PC-9 (cell line): ENCODE measurements around the gene HLA-B. TPM values are rescaled to one million over a fixed set of nuclear protein-coding genes. Genes with fewer than 3 reads are reported as not detected.

Experiments used
- BruUV-seq: library from RNA; stranded (reverse); fragments of 400-500 nt; replicated peaks from 2 replicates; lab custom pipeline; 2021; lab: Mats Ljungman, UMichigan
- CTCF ChIA-PET: fragments of 300-600 bp; sonication (Branson Sonifier 250); formaldehyde crosslinking; loops from one replicate; lab custom pipeline; 2022; ENCODE audit warnings: antibody characterized with exemption; lab: Charles Lee
- POLR2A ChIA-PET: fragments of 300-600 bp; sonication (Branson Sonifier 250); formaldehyde crosslinking; loops from one replicate; lab custom pipeline; 2022; ENCODE audit warnings: antibody characterized with exemption; ENCODE audit not compliant: unreplicated experiment; lab: Charles Lee
- DNase-seq, 2 experiments: peaks; one replicate each; pipeline versions ENCODE4 v3.0.0 to v3.0.0-alpha.2; 2015 to 2022; ENCODE audit warnings: mixed read lengths in 1 of 2
- H2AFZ ChIP-seq: fragments of 200-600 bp; sonication (generic); 2 replicates; pipeline ENCODE4 v1.8.1; 2017; ENCODE audit warnings: antibody characterized with exemption
- H3F3A ChIP-seq: fragments of 200-600 bp; sonication (generic); 2 replicates; pipeline ENCODE4 v1.8.1; 2017; ENCODE audit warnings: antibody characterized with exemption, mild to moderate bottlenecking, low read depth; ENCODE audit not compliant: insufficient read depth
- H3K27ac ChIP-seq: fragments of 200-600 bp; sonication (generic); 2 replicates; pipeline ENCODE4 v1.6.1; 2016; ENCODE audit warnings: mixed run types
- H3K27me3 ChIP-seq: fragments of 200-600 bp; sonication (generic); 2 replicates; pipeline ENCODE4 v1.6.1; 2016; ENCODE audit warnings: low read depth, mixed run types; ENCODE audit not compliant: insufficient read depth
- H3K36me3 ChIP-seq: fragments of 200-600 bp; sonication (generic); 2 replicates; pipeline ENCODE4 v1.6.1; 2016; ENCODE audit warnings: low read depth, mixed run types
- H3K4me1 ChIP-seq: fragments of 200-600 bp; sonication (generic); replicated peaks from 2 replicates; pipeline ENCODE4 v1.6.1; 2016; ENCODE audit warnings: mixed run types; ENCODE audit not compliant: insufficient read depth
- H3K4me2 ChIP-seq: fragments of 200-600 bp; sonication (generic); 2 replicates; pipeline ENCODE4 v1.6.1; 2017; ENCODE audit warnings: mixed run types
- H3K4me3 ChIP-seq: fragments of 200-600 bp; sonication (generic); 2 replicates; pipeline ENCODE4 v1.6.1; 2016; ENCODE audit warnings: mixed run types
- H3K79me2 ChIP-seq: fragments of 200-600 bp; sonication (generic); 2 replicates; pipeline ENCODE4 v1.6.1; 2017; ENCODE audit warnings: low read depth, mixed run types
- H3K9me2 ChIP-seq: fragments of 200-600 bp; sonication (generic); 2 replicates; pipeline ENCODE4 v1.8.1; 2017; ENCODE audit warnings: mild to moderate bottlenecking; ENCODE audit not compliant: insufficient read depth
- H3K9me3 ChIP-seq: fragments of 200-600 bp; sonication (generic); 2 replicates; pipeline ENCODE4 v1.8.1; 2016; ENCODE audit warnings: low read depth; ENCODE audit not compliant: insufficient read depth
- H4K20me1 ChIP-seq: fragments of 200-600 bp; sonication (generic); 2 replicates; pipeline ENCODE4 v1.8.1; 2017; ENCODE audit not compliant: insufficient read depth
- CTCF ChIP-seq: fragments of 200-600 bp; sonication (generic); conservative IDR thresholded peaks from 2 replicates; pipeline ENCODE4 v1.6.1; 2017; ENCODE audit warnings: mixed run types, antibody characterized with exemption, mild to moderate bottlenecking, moderate library complexity
- EZH2 ChIP-seq: fragments of 200-600 bp; sonication (generic); IDR thresholded peaks from 2 replicates; pipeline ENCODE4 v1.8.0; 2017; ENCODE audit warnings: antibody characterized with exemption, low read depth
- intact Hi-C: fragments of 100-400 bp; cut with micrococcal nuclease; formaldehyde crosslinking; loops from one replicate; pipeline ENCODE4 v1.10.0; 2022; ENCODE audit not compliant: unreplicated experiment
- total RNA-seq: library from RNA; stranded (reverse); gene quantifications from 2 replicates; pipeline ENCODE4 v1.2.3, GENCODE V29; 2021

The HLA-B gene
- total RNA-seq, 1 experiment from 2014 or later, result 137 TPM

GRCh38 chr6:31362751-31363150 lies 5.8 kb upstream of the HLA-B start:
- Histone ChIP-seq H3F3A (no peaks in the 10 kb centered on the region), H2AFZ (no peak overlapping the region), H3K4me1 (no peaks in the 10 kb centered on the region), H3K4me3 (no peak overlapping the region), H4K20me1 (no peaks in the 10 kb centered on the region), H3K27ac (no peak overlapping the region), H3K9me2 (no peaks in the 10 kb centered on the region), H3K79me2 (no peaks in the 10 kb centered on the region), H3K27me3 (peaks cover 29% of the 10 kb centered on the region), H3K9me3 (no peaks in the 10 kb centered on the region), H3K36me3 (no peaks in the 10 kb centered on the region), H3K4me2 (no peak overlapping the region)
- BruUV-seq, result no TSS peak
- DNase-seq, result no peak
- intact Hi-C loops, result loop anchor here (10.0 kb wide), 1 partner anchor 448 kb away; the partner anchor contains the start of gene VARS2
- ChIA-PET POLR2A (no interaction called here), CTCF (no interaction called here)
- TF ChIP-seq CTCF (no peak), EZH2 (no peak)

- H3K36me3 ChIP-seq, result no peaks in the 10 kb centered on the region
- TF ChIP-seq EZH2 (no peak), CTCF (no peak)
- no peaks in the 10 kb centered on the region for H3K9me2 ChIP-seq
- H3K4me1 ChIP-seq, result no peaks in the 10 kb centered on the region
- no peak overlapping the region for H3K4me3 ChIP-seq
- no peak overlapping the region for H3K27ac ChIP-seq
- H3F3A ChIP-seq, result no peaks in the 10 kb centered on the region
- no peak for DNase-seq
- no TSS peak for BruUV-seq
- H3K4me2 ChIP-seq, result no peak overlapping the region
- H4K20me1 ChIP-seq, result no peaks in the 10 kb centered on the region
- H2AFZ ChIP-seq, result no peak overlapping the region
- intact Hi-C loops, result no loop called here
- ChIA-PET CTCF (interaction anchor here (0.6 kb wide), 1 partner anchor 907 kb away, joined by 9 read pairs; no protein-coding TSS in a partner anchor), POLR2A (no interaction called here)
- peaks cover 29% of the 10 kb centered on the region for H3K27me3 ChIP-seq
- no peaks in the 10 kb centered on the region for H3K9me3 ChIP-seq
- no peaks in the 10 kb centered on the region for H3K79me2 ChIP-seq
Observed at GRCh38 chr6:31359581-31359980, 2.6 kb upstream of the HLA-B start.

GRCh38 chr6:31358302-31358701 lies 1.3 kb upstream of the HLA-B start:
- no peaks in the 10 kb centered on the region for H4K20me1 ChIP-seq
- no peak overlapping the region for H3K4me3 ChIP-seq
- no peak overlapping the region for H3K27ac ChIP-seq
- H3K4me2 ChIP-seq, result no peak overlapping the region
- no peaks in the 10 kb centered on the region for H3K4me1 ChIP-seq
- intact Hi-C loops, result no loop called here
- H3K9me2 ChIP-seq, result no peaks in the 10 kb centered on the region
- H2AFZ ChIP-seq, result no peak overlapping the region
- DNase-seq, result no peak
- peaks cover 24% of the 10 kb centered on the region for H3K27me3 ChIP-seq
- no peaks in the 10 kb centered on the region for H3K36me3 ChIP-seq
- ChIA-PET CTCF (no interaction called here), POLR2A (no interaction called here)
- no peaks in the 10 kb centered on the region for H3K9me3 ChIP-seq
- H3K79me2 ChIP-seq, result no peaks in the 10 kb centered on the region
- H3F3A ChIP-seq, result no peaks in the 10 kb centered on the region
- no TSS peak for BruUV-seq
- TF ChIP-seq CTCF, result no peak
- TF ChIP-seq EZH2, result no peak
